Measurements from ENCODE around the gene FMN1. TPM values are rescaled to one million over a fixed set of nuclear protein-coding genes. Genes with fewer than 3 reads are reported as not detected.

FMN1 gene
- total RNA-seq, 1 experiment from 2014 or later: 3.9 TPM

- intact Hi-C loops (cut with micrococcal nuclease; ENCODE audit: unreplicated experiment) (no loop called here), in situ Hi-C loops (cut with HindIII; ENCODE audit: low pct_unique_long_range_greater_than_20kb, low sequenced_read_pairs) (no loop called here)
- ChIA-PET CTCF (interaction anchor here (0.6 kb wide), 1 partner anchor 129 kb away, joined by 3 read pairs; no protein-coding TSS in a partner anchor), POLR2A (no interaction called here)
- BruUV-seq (replicated peaks): no TSS peak
- no peak overlapping the region for H3K27ac ChIP-seq (ENCODE audit: low read length)
- no peak overlapping the region for H3K4me3 ChIP-seq (ENCODE audit: low read depth in 2 of 2, low read length in 2 of 2)
- H3K9me3 ChIP-seq (ENCODE audit: control insufficient read depth, insufficient read depth, low read depth, low read length): no peaks in the 10 kb centered on the region
- no peaks in the 10 kb centered on the region for H3K4me1 ChIP-seq (ENCODE audit: control insufficient read depth, insufficient read depth, low read length)
- no peaks in the 10 kb centered on the region for H3K36me3 ChIP-seq (ENCODE audit: control insufficient read depth, insufficient read depth, low read length)
- no peak for TF ChIP-seq CTCF (IDR thresholded peaks at IDR 0.05)
- TF ChIP-seq REST (IDR thresholded peaks at IDR 0.05; ENCODE audit: insufficient read depth in 1 of 2, low read depth in 2 of 2, low read length in 1 of 2): no peak
- no peak for TF ChIP-seq SIN3A (IDR thresholded peaks at IDR 0.05; ENCODE audit: borderline replicate concordance, insufficient read depth, low read depth, low read length)
- no peak for TF ChIP-seq TCF7L2 (IDR thresholded peaks at IDR 0.05; ENCODE audit: low read depth, low read length)
- no peak for TF ChIP-seq POLR2AphosphoS5 (IDR thresholded peaks at IDR 0.05; ENCODE audit: low read depth, low read length)
- DNase-seq (ENCODE audit: low read depth, low spot score): no peak
- no peaks in the 10 kb centered on the region for H3K27me3 ChIP-seq (ENCODE audit: control insufficient read depth, insufficient read depth, low read length)
- ATAC-seq: no peak
Observed at GRCh38 chr15:33145447-33145846, 49.1 kb downstream of the FMN1 start.

DNA sequence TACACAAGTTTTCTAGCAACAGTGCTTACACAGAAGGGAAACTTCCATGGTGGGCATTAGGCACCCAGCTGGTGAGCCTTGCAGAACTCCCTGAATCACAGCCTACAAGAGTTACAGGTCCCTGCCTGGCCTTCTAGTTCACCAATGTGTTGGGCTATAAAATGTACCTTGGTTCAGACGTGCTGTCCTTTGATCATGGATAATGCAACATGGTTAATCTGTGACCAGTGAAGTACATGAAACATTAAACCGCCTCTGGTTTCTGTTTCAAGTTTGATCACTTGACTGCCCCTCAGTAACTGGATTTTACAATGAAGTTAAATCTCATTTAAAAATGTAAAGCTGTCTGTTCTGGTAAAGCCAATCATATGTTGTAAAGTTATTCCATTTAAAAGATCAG is 51.8 kb downstream of the FMN1 start:
- ChIA-PET CTCF (no interaction called here), POLR2A (no interaction called here)
- ATAC-seq (no peak), DNase-seq (ENCODE audit: low read depth, low spot score) (no peak)
- no TSS peak for BruUV-seq (replicated peaks)
- Histone ChIP-seq H3K4me3 (ENCODE audit: low read depth in 2 of 2, low read length in 2 of 2) (no peak overlapping the region), H3K4me1 (ENCODE audit: control insufficient read depth, insufficient read depth, low read length) (no peaks in the 10 kb centered on the region), H3K9me3 (ENCODE audit: control insufficient read depth, insufficient read depth, low read depth, low read length) (no peaks in the 10 kb centered on the region), H3K27me3 (ENCODE audit: control insufficient read depth, insufficient read depth, low read length) (no peaks in the 10 kb centered on the region), H3K36me3 (ENCODE audit: control insufficient read depth, insufficient read depth, low read length) (no peaks in the 10 kb centered on the region), H3K27ac (ENCODE audit: low read length) (no peak overlapping the region)
- intact Hi-C loops (cut with micrococcal nuclease; ENCODE audit: unreplicated experiment) (no loop called here), in situ Hi-C loops (cut with HindIII; ENCODE audit: low pct_unique_long_range_greater_than_20kb, low sequenced_read_pairs) (no loop called here)
- TF ChIP-seq TCF7L2 (IDR thresholded peaks at IDR 0.05; ENCODE audit: low read depth, low read length) (no peak), REST (IDR thresholded peaks at IDR 0.05; ENCODE audit: insufficient read depth in 1 of 2, low read depth in 2 of 2, low read length in 1 of 2) (no peak), POLR2AphosphoS5 (IDR thresholded peaks at IDR 0.05; ENCODE audit: low read depth, low read length) (no peak)
